Smooth muscle cell (in vitro differentiated cells): Measurements from ENCODE around the gene SULT1C4. TPM values are rescaled to one million over a fixed set of nuclear protein-coding genes. Genes with fewer than 3 reads are reported as not detected.

ENCODE experiments used
- DNase-seq: peaks from one replicate; lab custom pipeline; 2025; ENCODE audit not compliant: unreplicated experiment; lab: John Stamatoyannopoulos, UW
- H2AFZ ChIP-seq: fragments of 200-600 bp; sonication (generic); 2 replicates; pipeline ENCODE4 v1.6.0; 2016; ENCODE audit warnings: antibody characterized with exemption, low read depth, mild to moderate bottlenecking
- H3F3A ChIP-seq: fragments of 200-600 bp; sonication (generic); 2 replicates; pipeline ENCODE4 v1.6.0; 2017; ENCODE audit warnings: antibody characterized with exemption, low read depth
- H3K27ac ChIP-seq: fragments of 200-600 bp; sonication (generic); 2 replicates; pipeline ENCODE4 v1.5.1; 2016; ENCODE audit warnings: low read depth, mild to moderate bottlenecking
- H3K27me3 ChIP-seq: fragments of 200-600 bp; sonication (generic); 2 replicates; pipeline ENCODE4 v1.6.1; 2016; ENCODE audit warnings: low read depth, mild to moderate bottlenecking
- H3K36me3 ChIP-seq: fragments of 200-600 bp; sonication (generic); 2 replicates; pipeline ENCODE4 v1.5.1; 2016; ENCODE audit warnings: low read depth
- H3K4me1 ChIP-seq: fragments of 200-600 bp; sonication (generic); 2 replicates; pipeline ENCODE4 v1.5.1; 2016; ENCODE audit warnings: low read depth
- H3K4me2 ChIP-seq: fragments of 200-600 bp; sonication (generic); 2 replicates; pipeline ENCODE4 v1.6.0; 2016; ENCODE audit warnings: mild to moderate bottlenecking
- H3K4me3 ChIP-seq: fragments of 200-600 bp; sonication (generic); 2 replicates; pipeline ENCODE4 v1.5.1; 2016; ENCODE audit warnings: mild to moderate bottlenecking
- H3K79me2 ChIP-seq: fragments of 200-600 bp; sonication (generic); 2 replicates; pipeline ENCODE4 v1.6.0; 2016; ENCODE audit warnings: low read depth, mild to moderate bottlenecking
- H3K9ac ChIP-seq: fragments of 200-600 bp; sonication (generic); 2 replicates; pipeline ENCODE4 v1.6.0; 2016; ENCODE audit warnings: low read depth
- H3K9me3 ChIP-seq: fragments of 200-600 bp; sonication (generic); replicated peaks from 2 replicates; pipeline ENCODE4 v1.5.1; 2016; ENCODE audit warnings: low read depth
- H4K20me1 ChIP-seq: fragments of 200-600 bp; sonication (generic); 2 replicates; pipeline ENCODE4 v1.6.0; 2016; ENCODE audit warnings: low read depth
- WGBS: methylation state at CpG from one replicate; pipeline ENCODE4 v1.1.7; 2016; ENCODE audit warnings: low lambda C conversion rate; 5-methylcytosine and 5-hydroxymethylcytosine counted together
- polyA plus RNA-seq: library from polyadenylated mRNA; unstranded; fragments of >200 nt; fragmentation: Nextera tagmentation; extraction: Ambion mirVana; gene quantifications from 2 replicates; pipeline ENCODE4 v1.2.1, GENCODE V29; 2016
- total RNA-seq: library from RNA; depleted of rRNA; stranded (reverse); fragments of >200 nt; gene quantifications from 2 replicates; pipeline ENCODE4 v1.2.3, GENCODE V29; 2014
- TF ChIP-seq, protein P1 (sequence below): fragments of 200-600 bp; sonication (generic); IDR thresholded peaks from 2 replicates; pipeline ENCODE4 v1.5.1; 2017; ENCODE audit warnings: borderline replicate concordance, mild to moderate bottlenecking, antibody characterized with exemption; ENCODE audit not compliant: insufficient read depth, poor library complexity, severe bottlenecking

Gene SULT1C4
- total and polyA plus RNA-seq, 2 experiments from 2014 or later: 4.7 to 9.2 TPM

DNA sequence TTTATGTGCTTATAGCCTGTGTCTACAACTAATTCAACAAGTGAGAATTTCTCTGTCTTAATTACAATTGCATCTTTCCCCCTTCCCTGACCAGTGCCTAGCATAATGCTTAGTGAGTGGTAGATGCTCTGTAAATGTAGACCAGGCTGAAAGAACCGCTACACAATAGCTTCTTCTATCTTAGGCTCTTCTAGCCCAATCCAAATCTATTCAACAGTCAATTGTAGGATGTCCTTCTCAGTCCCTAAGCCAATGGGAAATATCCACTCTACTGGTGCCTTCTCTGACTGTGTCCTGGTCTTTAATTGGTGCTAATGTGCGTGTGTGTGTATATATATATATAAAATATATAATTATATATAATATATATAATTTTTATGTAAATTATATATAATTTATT lies 37.2 kb downstream of the SULT1C4 start:
- H2AFZ ChIP-seq: no peak overlapping the region
- H3K36me3 ChIP-seq: no peaks in the 10 kb centered on the region
- no peaks in the 10 kb centered on the region for H3K79me2 ChIP-seq
- no peaks in the 10 kb centered on the region for H3K27me3 ChIP-seq
- no peak overlapping the region for H3K4me2 ChIP-seq
- no peaks in the 10 kb centered on the region for H3K4me1 ChIP-seq
- H3K27ac ChIP-seq: no peak overlapping the region
- WGBS: 95% methylated on average over 2 of the region's 2 CpGs
- H3K9ac ChIP-seq: no peak overlapping the region
- H3F3A ChIP-seq: no peaks in the 10 kb centered on the region
- no peak for DNase-seq
- no peaks in the 10 kb centered on the region for H4K20me1 ChIP-seq
- H3K4me3 ChIP-seq: no peak overlapping the region
- TF ChIP-seq, protein P1, sequence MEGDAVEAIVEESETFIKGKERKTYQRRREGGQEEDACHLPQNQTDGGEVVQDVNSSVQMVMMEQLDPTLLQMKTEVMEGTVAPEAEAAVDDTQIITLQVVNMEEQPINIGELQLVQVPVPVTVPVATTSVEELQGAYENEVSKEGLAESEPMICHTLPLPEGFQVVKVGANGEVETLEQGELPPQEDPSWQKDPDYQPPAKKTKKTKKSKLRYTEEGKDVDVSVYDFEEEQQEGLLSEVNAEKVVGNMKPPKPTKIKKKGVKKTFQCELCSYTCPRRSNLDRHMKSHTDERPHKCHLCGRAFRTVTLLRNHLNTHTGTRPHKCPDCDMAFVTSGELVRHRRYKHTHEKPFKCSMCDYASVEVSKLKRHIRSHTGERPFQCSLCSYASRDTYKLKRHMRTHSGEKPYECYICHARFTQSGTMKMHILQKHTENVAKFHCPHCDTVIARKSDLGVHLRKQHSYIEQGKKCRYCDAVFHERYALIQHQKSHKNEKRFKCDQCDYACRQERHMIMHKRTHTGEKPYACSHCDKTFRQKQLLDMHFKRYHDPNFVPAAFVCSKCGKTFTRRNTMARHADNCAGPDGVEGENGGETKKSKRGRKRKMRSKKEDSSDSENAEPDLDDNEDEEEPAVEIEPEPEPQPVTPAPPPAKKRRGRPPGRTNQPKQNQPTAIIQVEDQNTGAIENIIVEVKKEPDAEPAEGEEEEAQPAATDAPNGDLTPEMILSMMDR: no peak
- H3K9me3 ChIP-seq: no peaks in the 10 kb centered on the region

DNA sequence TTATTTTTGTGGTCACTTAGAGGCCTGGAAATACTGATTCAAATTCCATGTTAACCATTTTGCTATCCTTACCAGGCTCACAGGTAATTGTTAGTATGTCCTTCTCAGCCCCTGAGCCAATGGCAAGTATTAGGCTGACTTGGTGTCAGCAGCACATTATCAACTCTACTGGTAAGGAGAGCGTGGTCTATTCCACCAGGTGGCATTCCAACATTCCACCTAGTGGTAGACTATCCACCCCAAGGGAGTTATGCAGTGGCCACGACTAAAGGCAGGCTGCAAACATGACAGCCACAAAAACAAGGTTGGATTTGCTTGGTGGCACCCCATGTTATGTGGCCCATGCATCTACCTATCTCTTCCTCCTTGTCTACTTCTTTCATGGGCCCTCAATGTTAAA lies 39.5 kb downstream of the SULT1C4 start:
- Histone ChIP-seq H4K20me1 (no peaks in the 10 kb centered on the region), H3K79me2 (no peaks in the 10 kb centered on the region), H2AFZ (no peak overlapping the region), H3K36me3 (no peaks in the 10 kb centered on the region), H3K4me2 (no peak overlapping the region), H3F3A (no peaks in the 10 kb centered on the region), H3K9me3 (no peaks in the 10 kb centered on the region), H3K4me1 (no peaks in the 10 kb centered on the region), H3K27ac (no peak overlapping the region), H3K4me3 (no peak overlapping the region), H3K9ac (no peak overlapping the region), H3K27me3 (no peaks in the 10 kb centered on the region)
- TF ChIP-seq, protein P1: no peak
- no peak for DNase-seq
- WGBS: 94% methylated on average over 2 of the region's 2 CpGs

DNA sequence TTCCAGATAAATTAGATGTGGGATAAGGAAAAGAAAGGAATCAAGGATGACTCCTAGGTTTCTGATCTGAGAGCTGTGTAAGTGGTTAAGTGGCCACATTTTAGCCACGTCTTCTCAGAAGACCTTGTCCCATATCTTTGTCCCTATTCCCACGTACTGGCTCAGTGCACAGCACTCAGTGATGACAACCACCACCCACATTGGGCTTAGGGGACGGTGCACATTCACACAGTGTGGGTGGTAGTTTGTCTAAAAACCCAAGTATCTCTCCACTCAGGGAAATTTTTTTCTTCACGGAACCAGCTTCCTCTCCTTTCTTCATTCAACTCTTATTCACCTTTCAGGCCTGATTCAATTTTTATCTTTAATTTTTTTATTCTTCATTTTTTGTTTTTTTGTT lies 40.7 kb downstream of the SULT1C4 start:
- Histone ChIP-seq H3K27me3 (no peaks in the 10 kb centered on the region), H3K9me3 (no peaks in the 10 kb centered on the region), H2AFZ (no peak overlapping the region), H3K9ac (no peak overlapping the region), H3K36me3 (no peaks in the 10 kb centered on the region), H3K4me3 (no peak overlapping the region), H3K27ac (no peak overlapping the region), H3F3A (no peaks in the 10 kb centered on the region), H3K79me2 (no peaks in the 10 kb centered on the region), H4K20me1 (no peaks in the 10 kb centered on the region), H3K4me2 (peak overlapping the region; percentile 27), H3K4me1 (no peaks in the 10 kb centered on the region)
- no peak for DNase-seq
- TF ChIP-seq, protein P1: no peak
- WGBS: 24% methylated on average over 4 of the region's 4 CpGs

DNA sequence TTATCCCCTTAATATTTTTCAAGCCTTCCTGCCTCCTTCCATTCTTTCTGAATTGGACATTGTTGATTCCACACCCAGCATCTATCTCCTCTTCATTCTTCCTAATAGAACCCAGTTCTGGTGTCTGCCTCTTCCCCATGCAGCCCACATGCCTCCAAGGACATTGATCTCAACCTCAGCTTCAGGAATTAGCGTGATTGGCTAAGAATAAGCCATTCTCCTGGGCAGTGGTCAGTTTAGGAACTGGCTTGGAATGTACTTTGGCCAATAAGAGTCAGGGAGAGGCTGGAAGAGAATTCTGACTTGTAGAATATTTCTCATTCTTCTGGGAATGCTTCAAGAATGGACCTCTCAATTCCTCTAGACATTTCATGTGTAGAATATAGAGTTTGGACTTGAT lies 45.3 kb downstream of the SULT1C4 start:
- Histone ChIP-seq H4K20me1 (no peaks in the 10 kb centered on the region), H3K36me3 (no peaks in the 10 kb centered on the region), H3K4me1 (no peaks in the 10 kb centered on the region), H3K27ac (no peak overlapping the region), H3K4me3 (no peak overlapping the region), H3K9ac (no peak overlapping the region), H3F3A (no peaks in the 10 kb centered on the region), H3K9me3 (no peaks in the 10 kb centered on the region), H3K79me2 (no peaks in the 10 kb centered on the region), H3K4me2 (no peak overlapping the region), H3K27me3 (no peaks in the 10 kb centered on the region), H2AFZ (no peak overlapping the region)
- WGBS: 85% methylated on average over 1 of the region's 1 CpG
- no peak for DNase-seq
- TF ChIP-seq, protein P1: no peak
